ENCODE data around the gene WBP1L. TPM values are rescaled to one million over a fixed set of nuclear protein-coding genes. Genes with fewer than 3 reads are reported as not detected.

WBP1L gene
- total and polyA plus RNA-seq, 2 experiments from 2014 or later, result 7.0 to 55.7 TPM

DNA sequence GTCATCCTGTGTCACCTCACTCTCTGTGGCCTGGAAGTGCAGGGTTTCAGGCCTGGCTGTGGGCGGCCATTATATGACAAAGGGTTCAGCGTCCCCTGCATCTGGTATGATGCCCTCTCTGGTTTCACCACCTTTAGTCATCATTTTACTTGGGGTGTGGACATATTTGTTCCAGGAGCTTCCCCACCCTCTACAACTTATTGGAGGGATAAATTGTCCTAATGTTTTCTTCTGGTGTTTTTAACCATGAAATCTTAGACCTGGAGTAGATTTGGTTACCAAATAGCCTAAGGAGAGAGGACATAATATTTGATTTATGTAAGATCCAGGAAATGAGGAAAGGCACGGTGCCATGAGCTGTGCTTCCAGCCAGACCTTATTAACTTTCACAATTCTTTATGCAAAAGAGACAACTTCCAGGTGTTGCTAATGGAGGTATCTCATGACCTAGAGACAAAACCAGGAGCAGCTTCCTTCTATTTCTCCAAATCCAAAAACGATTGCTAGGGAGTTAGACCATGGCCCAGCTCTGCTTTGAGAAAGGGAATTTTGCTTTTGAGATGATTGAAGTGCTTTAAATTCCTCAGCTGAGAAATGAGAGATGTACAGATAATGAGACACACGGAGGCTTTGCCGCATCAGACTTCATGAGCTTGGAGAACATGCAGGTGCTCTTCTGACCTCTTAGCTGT is 20.9 kb downstream of the WBP1L start:
- H3K27ac Mint-ChIP-seq, result no peak overlapping the region
- peaks cover 6% of the 10 kb centered on the region for H3K27me3 Mint-ChIP-seq (ENCODE audit: insufficient read depth, low read depth, poor library complexity)
- ATAC-seq (no peak), DNase-seq (ENCODE audit: low spot score) (no peak)
- no peaks in the 10 kb centered on the region for H3K4me1 ChIP-seq (ENCODE audit: insufficient read depth)
- H3K4me3 ChIP-seq, result no peak overlapping the region
- no peaks in the 10 kb centered on the region for H3K9me3 Mint-ChIP-seq
- no peaks in the 10 kb centered on the region for H3K9me2 ChIP-seq (ENCODE audit: insufficient read depth)
- H3K4me3 Mint-ChIP-seq, result no peak overlapping the region
- H3K4me2 ChIP-seq, result no peak overlapping the region
- H3K4me1 Mint-ChIP-seq, result peaks cover 4% of the 10 kb centered on the region; the same call in 2 of the 3 replicates
- H3K36me3 Mint-ChIP-seq (ENCODE audit: low read depth), result no peaks in the 10 kb centered on the region
- H4K20me1 ChIP-seq (replicated peaks; ENCODE audit: insufficient read depth), result 0 out of 2 replicates have a peak, but pooled peaks cover 2% of the 10 kb centered on the region
- H3K27ac ChIP-seq (ENCODE audit: low read depth), result no peak overlapping the region
- TF ChIP-seq STAT1 (IDR thresholded peaks at IDR 0.05; ENCODE audit: unreplicated experiment) (no peak), EZH2phosphoT487 (IDR thresholded peaks at IDR 0.05; ENCODE audit: unreplicated experiment) (no peak), NANOG (IDR thresholded peaks at IDR 0.05; ENCODE audit: borderline replicate concordance) (no peak), CREB1 (CRISPR knock-in tag; IDR thresholded peaks at IDR 0.05; ENCODE audit: low read depth) (no peak), ZNF331 (CRISPR knock-in tag; IDR thresholded peaks at IDR 0.05; ENCODE audit: low read depth) (no peak), JUNB (IDR thresholded peaks at IDR 0.05; ENCODE audit: unreplicated experiment) (no peak)
- TF ChIP-seq, protein P1, sequence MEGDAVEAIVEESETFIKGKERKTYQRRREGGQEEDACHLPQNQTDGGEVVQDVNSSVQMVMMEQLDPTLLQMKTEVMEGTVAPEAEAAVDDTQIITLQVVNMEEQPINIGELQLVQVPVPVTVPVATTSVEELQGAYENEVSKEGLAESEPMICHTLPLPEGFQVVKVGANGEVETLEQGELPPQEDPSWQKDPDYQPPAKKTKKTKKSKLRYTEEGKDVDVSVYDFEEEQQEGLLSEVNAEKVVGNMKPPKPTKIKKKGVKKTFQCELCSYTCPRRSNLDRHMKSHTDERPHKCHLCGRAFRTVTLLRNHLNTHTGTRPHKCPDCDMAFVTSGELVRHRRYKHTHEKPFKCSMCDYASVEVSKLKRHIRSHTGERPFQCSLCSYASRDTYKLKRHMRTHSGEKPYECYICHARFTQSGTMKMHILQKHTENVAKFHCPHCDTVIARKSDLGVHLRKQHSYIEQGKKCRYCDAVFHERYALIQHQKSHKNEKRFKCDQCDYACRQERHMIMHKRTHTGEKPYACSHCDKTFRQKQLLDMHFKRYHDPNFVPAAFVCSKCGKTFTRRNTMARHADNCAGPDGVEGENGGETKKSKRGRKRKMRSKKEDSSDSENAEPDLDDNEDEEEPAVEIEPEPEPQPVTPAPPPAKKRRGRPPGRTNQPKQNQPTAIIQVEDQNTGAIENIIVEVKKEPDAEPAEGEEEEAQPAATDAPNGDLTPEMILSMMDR (conservative IDR thresholded peaks at IDR 0.05; ENCODE audit: low read depth in 2 of 2), result no peak
- TF ChIP-seq, protein P2, sequence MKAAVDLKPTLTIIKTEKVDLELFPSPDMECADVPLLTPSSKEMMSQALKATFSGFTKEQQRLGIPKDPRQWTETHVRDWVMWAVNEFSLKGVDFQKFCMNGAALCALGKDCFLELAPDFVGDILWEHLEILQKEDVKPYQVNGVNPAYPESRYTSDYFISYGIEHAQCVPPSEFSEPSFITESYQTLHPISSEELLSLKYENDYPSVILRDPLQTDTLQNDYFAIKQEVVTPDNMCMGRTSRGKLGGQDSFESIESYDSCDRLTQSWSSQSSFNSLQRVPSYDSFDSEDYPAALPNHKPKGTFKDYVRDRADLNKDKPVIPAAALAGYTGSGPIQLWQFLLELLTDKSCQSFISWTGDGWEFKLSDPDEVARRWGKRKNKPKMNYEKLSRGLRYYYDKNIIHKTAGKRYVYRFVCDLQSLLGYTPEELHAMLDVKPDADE (IDR thresholded peaks at IDR 0.05), result no peak
- TF ChIP-seq, protein P3, sequence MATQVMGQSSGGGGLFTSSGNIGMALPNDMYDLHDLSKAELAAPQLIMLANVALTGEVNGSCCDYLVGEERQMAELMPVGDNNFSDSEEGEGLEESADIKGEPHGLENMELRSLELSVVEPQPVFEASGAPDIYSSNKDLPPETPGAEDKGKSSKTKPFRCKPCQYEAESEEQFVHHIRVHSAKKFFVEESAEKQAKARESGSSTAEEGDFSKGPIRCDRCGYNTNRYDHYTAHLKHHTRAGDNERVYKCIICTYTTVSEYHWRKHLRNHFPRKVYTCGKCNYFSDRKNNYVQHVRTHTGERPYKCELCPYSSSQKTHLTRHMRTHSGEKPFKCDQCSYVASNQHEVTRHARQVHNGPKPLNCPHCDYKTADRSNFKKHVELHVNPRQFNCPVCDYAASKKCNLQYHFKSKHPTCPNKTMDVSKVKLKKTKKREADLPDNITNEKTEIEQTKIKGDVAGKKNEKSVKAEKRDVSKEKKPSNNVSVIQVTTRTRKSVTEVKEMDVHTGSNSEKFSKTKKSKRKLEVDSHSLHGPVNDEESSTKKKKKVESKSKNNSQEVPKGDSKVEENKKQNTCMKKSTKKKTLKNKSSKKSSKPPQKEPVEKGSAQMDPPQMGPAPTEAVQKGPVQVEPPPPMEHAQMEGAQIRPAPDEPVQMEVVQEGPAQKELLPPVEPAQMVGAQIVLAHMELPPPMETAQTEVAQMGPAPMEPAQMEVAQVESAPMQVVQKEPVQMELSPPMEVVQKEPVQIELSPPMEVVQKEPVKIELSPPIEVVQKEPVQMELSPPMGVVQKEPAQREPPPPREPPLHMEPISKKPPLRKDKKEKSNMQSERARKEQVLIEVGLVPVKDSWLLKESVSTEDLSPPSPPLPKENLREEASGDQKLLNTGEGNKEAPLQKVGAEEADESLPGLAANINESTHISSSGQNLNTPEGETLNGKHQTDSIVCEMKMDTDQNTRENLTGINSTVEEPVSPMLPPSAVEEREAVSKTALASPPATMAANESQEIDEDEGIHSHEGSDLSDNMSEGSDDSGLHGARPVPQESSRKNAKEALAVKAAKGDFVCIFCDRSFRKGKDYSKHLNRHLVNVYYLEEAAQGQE (IDR thresholded peaks at IDR 0.05; ENCODE audit: unreplicated experiment), result no peak
- H2AFZ ChIP-seq, result no peak overlapping the region
- H3F3A ChIP-seq (replicated peaks; ENCODE audit: low read depth), result 0 out of 2 replicates have a peak, but pooled peaks cover 3% of the 10 kb centered on the region
- no peaks in the 10 kb centered on the region for H3K36me3 ChIP-seq (ENCODE audit: insufficient read depth)
- no peaks in the 10 kb centered on the region for H3K27me3 ChIP-seq (ENCODE audit: insufficient read depth)
- no peaks in the 10 kb centered on the region; the same call in 1 of the 2 replicates for H3K79me2 ChIP-seq (replicated peaks; ENCODE audit: insufficient read depth)
